Measurements from ENCODE around the gene MAP2. TPM values are rescaled to one million over a fixed set of nuclear protein-coding genes. Genes with fewer than 3 reads are reported as not detected.

The MAP2 gene
- total RNA-seq, 4 donors from 2014 or later, result 2.0 to 6.4 (median 2.7) TPM

- no peak for DNase-seq
- H3K27me3 ChIP-seq, result no peaks in the 10 kb centered on the region
- H3K9me3 ChIP-seq, result no peaks in the 10 kb centered on the region
- 42 to 70% methylated on average over 2 to 3 of the region's 3 CpGs for WGBS, 2 donors (ENCODE audit: low coverage in 1 of 2)
- H3K36me3 ChIP-seq, result no peaks in the 10 kb centered on the region
- no peaks in the 10 kb centered on the region for H3K4me1 ChIP-seq
- intact Hi-C loops (cut with DNase I; ENCODE audit: low total_unique reads), result no loop called here
- in situ Hi-C loops (cut with MboI; ENCODE audit: low pct_ligation_motif_present in 1 of 4, low pct_unique_long_range_greater_than_20kb in 1 of 4, low sequenced_read_pairs in 3 of 4), result no loop called here
- no peak for TF ChIP-seq EP300 (IDR thresholded peaks at IDR 0.05; ENCODE audit: low read depth)
- TF ChIP-seq, protein P1, sequence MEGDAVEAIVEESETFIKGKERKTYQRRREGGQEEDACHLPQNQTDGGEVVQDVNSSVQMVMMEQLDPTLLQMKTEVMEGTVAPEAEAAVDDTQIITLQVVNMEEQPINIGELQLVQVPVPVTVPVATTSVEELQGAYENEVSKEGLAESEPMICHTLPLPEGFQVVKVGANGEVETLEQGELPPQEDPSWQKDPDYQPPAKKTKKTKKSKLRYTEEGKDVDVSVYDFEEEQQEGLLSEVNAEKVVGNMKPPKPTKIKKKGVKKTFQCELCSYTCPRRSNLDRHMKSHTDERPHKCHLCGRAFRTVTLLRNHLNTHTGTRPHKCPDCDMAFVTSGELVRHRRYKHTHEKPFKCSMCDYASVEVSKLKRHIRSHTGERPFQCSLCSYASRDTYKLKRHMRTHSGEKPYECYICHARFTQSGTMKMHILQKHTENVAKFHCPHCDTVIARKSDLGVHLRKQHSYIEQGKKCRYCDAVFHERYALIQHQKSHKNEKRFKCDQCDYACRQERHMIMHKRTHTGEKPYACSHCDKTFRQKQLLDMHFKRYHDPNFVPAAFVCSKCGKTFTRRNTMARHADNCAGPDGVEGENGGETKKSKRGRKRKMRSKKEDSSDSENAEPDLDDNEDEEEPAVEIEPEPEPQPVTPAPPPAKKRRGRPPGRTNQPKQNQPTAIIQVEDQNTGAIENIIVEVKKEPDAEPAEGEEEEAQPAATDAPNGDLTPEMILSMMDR (IDR thresholded peaks at IDR 0.05), result no peak
- no peak for TF ChIP-seq POLR2A (IDR thresholded peaks at IDR 0.05)
- no peak for TF ChIP-seq POLR2AphosphoS5 (IDR thresholded peaks at IDR 0.05)
- H3K4me3 ChIP-seq, result no peak overlapping the region
- no peak overlapping the region for H3K27ac ChIP-seq
Observed at GRCh38 chr2:209753020-209753419, 329.2 kb downstream of the MAP2 start.

DNA sequence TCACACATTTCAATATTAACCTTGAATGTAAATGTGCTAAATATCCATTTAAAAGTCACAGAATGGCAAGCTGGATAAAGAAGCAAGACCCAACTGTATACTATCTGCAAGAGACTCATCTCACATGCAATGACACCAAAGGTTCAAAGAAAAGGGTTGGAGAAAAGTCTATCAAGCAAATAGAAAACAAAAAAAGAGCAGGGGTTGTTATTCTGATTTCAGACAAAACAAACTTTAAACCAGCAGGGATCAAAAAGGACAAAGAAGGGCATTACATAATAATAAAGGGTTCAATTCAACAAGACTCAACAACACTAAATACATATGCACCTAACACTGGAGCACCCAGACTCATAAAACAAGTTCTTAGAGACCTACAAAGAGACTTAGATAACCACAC lies 333.3 kb downstream of the MAP2 start:
- no peak for TF ChIP-seq POLR2AphosphoS5 (IDR thresholded peaks at IDR 0.05)
- no peak for TF ChIP-seq EP300 (IDR thresholded peaks at IDR 0.05; ENCODE audit: low read depth)
- TF ChIP-seq, protein P1 (IDR thresholded peaks at IDR 0.05), result no peak
- TF ChIP-seq POLR2A (IDR thresholded peaks at IDR 0.05), result no peak
- Histone ChIP-seq H3K9me3 (no peaks in the 10 kb centered on the region), H3K4me1 (no peaks in the 10 kb centered on the region), H3K27me3 (no peaks in the 10 kb centered on the region), H3K36me3 (no peaks in the 10 kb centered on the region), H3K27ac (no peak overlapping the region), H3K4me3 (no peak overlapping the region)
- no peak for DNase-seq
- in situ Hi-C loops (cut with MboI; ENCODE audit: low pct_ligation_motif_present in 1 of 4, low pct_unique_long_range_greater_than_20kb in 1 of 4, low sequenced_read_pairs in 3 of 4), result no loop called here
- intact Hi-C loops (cut with DNase I; ENCODE audit: low total_unique reads), result no loop called here

DNA sequence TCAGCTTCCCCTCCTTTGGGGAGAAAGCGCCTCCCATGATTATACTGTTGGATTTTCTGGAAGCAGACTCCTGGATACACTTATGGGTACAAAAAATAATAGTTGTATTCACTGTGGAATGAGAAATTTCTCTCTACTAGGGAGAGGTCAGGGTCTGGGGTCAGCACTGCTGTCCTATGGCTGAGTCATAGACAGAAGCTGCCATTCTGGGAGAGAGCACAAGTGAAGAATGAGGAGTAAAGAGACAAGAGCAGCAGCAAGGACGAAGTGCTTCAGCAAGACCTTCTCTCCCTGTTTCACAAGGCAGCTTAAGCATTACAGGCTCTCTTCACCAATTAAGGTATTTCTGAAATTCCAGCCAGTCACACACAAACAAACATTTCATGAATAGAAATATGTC lies 337.7 kb downstream of the MAP2 start:
- no peak for DNase-seq
- H3K36me3 ChIP-seq, result no peaks in the 10 kb centered on the region
- H3K4me3 ChIP-seq, result no peak overlapping the region
- whole genome bisulfite sequencing, 2 donors (ENCODE audit: low coverage in 1 of 2), result 35 to 58% methylated on average over 2 of the region's 2 CpGs
- intact Hi-C loops (cut with DNase I; ENCODE audit: low total_unique reads) (no loop called here), in situ Hi-C loops (cut with MboI; ENCODE audit: low pct_ligation_motif_present in 1 of 4, low pct_unique_long_range_greater_than_20kb in 1 of 4, low sequenced_read_pairs in 3 of 4) (no loop called here)
- H3K27ac ChIP-seq, result no peak overlapping the region
- no peaks in the 10 kb centered on the region for H3K4me1 ChIP-seq
- TF ChIP-seq POLR2A (IDR thresholded peaks at IDR 0.05), result no peak
- no peak for TF ChIP-seq POLR2AphosphoS5 (IDR thresholded peaks at IDR 0.05)
- TF ChIP-seq EP300 (IDR thresholded peaks at IDR 0.05; ENCODE audit: low read depth), result no peak
- TF ChIP-seq, protein P1 (IDR thresholded peaks at IDR 0.05), result no peak
- H3K27me3 ChIP-seq, result no peaks in the 10 kb centered on the region
- no peaks in the 10 kb centered on the region for H3K9me3 ChIP-seq

GRCh38 chr2:209762563-209762962 lies 338.7 kb downstream of the MAP2 start:
- no peaks in the 10 kb centered on the region for H3K4me1 ChIP-seq
- no peaks in the 10 kb centered on the region for H3K27me3 ChIP-seq
- no peak for DNase-seq
- in situ Hi-C loops (cut with MboI; ENCODE audit: low pct_ligation_motif_present in 1 of 4, low pct_unique_long_range_greater_than_20kb in 1 of 4, low sequenced_read_pairs in 3 of 4) (no loop called here), intact Hi-C loops (cut with DNase I; ENCODE audit: low total_unique reads) (no loop called here)
- TF ChIP-seq POLR2AphosphoS5 (IDR thresholded peaks at IDR 0.05) (no peak), POLR2A (IDR thresholded peaks at IDR 0.05) (no peak), EP300 (IDR thresholded peaks at IDR 0.05; ENCODE audit: low read depth) (no peak)
- TF ChIP-seq, protein P1 (IDR thresholded peaks at IDR 0.05), result no peak
- H3K27ac ChIP-seq, result no peak overlapping the region
- H3K4me3 ChIP-seq, result no peak overlapping the region
- H3K36me3 ChIP-seq, result no peaks in the 10 kb centered on the region
- H3K9me3 ChIP-seq, result no peaks in the 10 kb centered on the region

Data from transverse colon (tissue), 4 donors.